Measurements from ENCODE around the gene CCRL2.
"Not testable (repeated sequence)": the region's sequence is repeated elsewhere in the genome, so short reads cannot be mapped to it uniquely, and the experiment has no call there.

CCRL2 gene

GRCh38 chr3:46430879-46431278, 23.8 kb downstream of the CCRL2 start:
- H2BK5ac ChIP-seq (ENCODE audit: low read depth, low read length, poor library complexity, severe bottlenecking); H3K36me3 ChIP-seq (ENCODE audit: control insufficient read depth in 1 of 2, insufficient read depth in 2 of 2, low read depth in 1 of 2, low read length in 2 of 2); H2BK15ac ChIP-seq (ENCODE audit: low read depth, poor library complexity, severe bottlenecking); H3K9me3 ChIP-seq (ENCODE audit: control insufficient read depth, low read length); H3K4me2 ChIP-seq (ENCODE audit: low read length, poor library complexity, severe bottlenecking); DNase-seq; H3K79me1 ChIP-seq (replicated peaks; ENCODE audit: low read length, poor library complexity, severe bottlenecking); H4K91ac ChIP-seq (ENCODE audit: low read length); H3K23ac ChIP-seq (ENCODE audit: low read length in 2 of 2); H3K4me3 ChIP-seq (ENCODE audit: insufficient read depth in 1 of 2, low read depth in 1 of 2, low read length in 2 of 2); H2BK120ac ChIP-seq (ENCODE audit: low read depth, low read length); H4K8ac ChIP-seq (ENCODE audit: low read length); H3K4ac ChIP-seq (ENCODE audit: low read depth in 1 of 2, low read length in 2 of 2); H2AK5ac ChIP-seq (ENCODE audit: low read length, severe bottlenecking); H3K27ac ChIP-seq (ENCODE audit: low read length, poor library complexity, severe bottlenecking); H3K14ac ChIP-seq (ENCODE audit: low read length in 2 of 2); H3K18ac ChIP-seq (ENCODE audit: low read depth in 1 of 2, low read length in 2 of 2); H2BK12ac ChIP-seq (ENCODE audit: low read length in 2 of 2); H3K4me1 ChIP-seq (ENCODE audit: control insufficient read depth, insufficient read depth, low read depth, low read length); H2AFZ ChIP-seq (ENCODE audit: low read depth, low read length); H3K9ac ChIP-seq (ENCODE audit: low read length): not testable (repeated sequence)
- 100% methylated on average over 1 of the region's 1 CpG for WGBS
- H3K27me3 ChIP-seq (ENCODE audit: control insufficient read depth in 1 of 2, insufficient read depth in 1 of 2, low read length in 2 of 2), result peaks cover 11 to 21% of the 10 kb centered on the region in 2 experiments

- not testable (repeated sequence) for H3K36me3 ChIP-seq (ENCODE audit: control insufficient read depth in 1 of 2, insufficient read depth in 2 of 2, low read depth in 1 of 2, low read length in 2 of 2); H2BK15ac ChIP-seq (ENCODE audit: low read depth, poor library complexity, severe bottlenecking); H3K4me3 ChIP-seq (ENCODE audit: insufficient read depth in 1 of 2, low read depth in 1 of 2, low read length in 2 of 2); H3K9ac ChIP-seq (ENCODE audit: low read length); H2BK12ac ChIP-seq (ENCODE audit: low read length in 2 of 2); H4K8ac ChIP-seq (ENCODE audit: low read length); H3K4me2 ChIP-seq (ENCODE audit: low read length, poor library complexity, severe bottlenecking); H2BK120ac ChIP-seq (ENCODE audit: low read depth, low read length); H3K9me3 ChIP-seq (ENCODE audit: control insufficient read depth, low read length); H3K14ac ChIP-seq (ENCODE audit: low read length in 2 of 2); H2BK5ac ChIP-seq (ENCODE audit: low read depth, low read length, poor library complexity, severe bottlenecking); H3K27ac ChIP-seq (ENCODE audit: low read length, poor library complexity, severe bottlenecking); H3K4ac ChIP-seq (ENCODE audit: low read depth in 1 of 2, low read length in 2 of 2); H3K23ac ChIP-seq (ENCODE audit: low read length in 2 of 2); DNase-seq; H3K4me1 ChIP-seq (ENCODE audit: control insufficient read depth, insufficient read depth, low read depth, low read length); H2AFZ ChIP-seq (ENCODE audit: low read depth, low read length); H2AK5ac ChIP-seq (ENCODE audit: low read length, severe bottlenecking); H3K18ac ChIP-seq (ENCODE audit: low read depth in 1 of 2, low read length in 2 of 2); H4K91ac ChIP-seq (ENCODE audit: low read length); H3K79me1 ChIP-seq (replicated peaks; ENCODE audit: low read length, poor library complexity, severe bottlenecking)
- H3K27me3 ChIP-seq (ENCODE audit: control insufficient read depth in 1 of 2, insufficient read depth in 1 of 2, low read length in 2 of 2), result peaks cover 17 to 27% of the 10 kb centered on the region in 2 experiments
- WGBS, result 87% methylated on average over 4 of the region's 5 CpGs
Observed at GRCh38 chr3:46431905-46432304, 24.8 kb downstream of the CCRL2 start.

DNA sequence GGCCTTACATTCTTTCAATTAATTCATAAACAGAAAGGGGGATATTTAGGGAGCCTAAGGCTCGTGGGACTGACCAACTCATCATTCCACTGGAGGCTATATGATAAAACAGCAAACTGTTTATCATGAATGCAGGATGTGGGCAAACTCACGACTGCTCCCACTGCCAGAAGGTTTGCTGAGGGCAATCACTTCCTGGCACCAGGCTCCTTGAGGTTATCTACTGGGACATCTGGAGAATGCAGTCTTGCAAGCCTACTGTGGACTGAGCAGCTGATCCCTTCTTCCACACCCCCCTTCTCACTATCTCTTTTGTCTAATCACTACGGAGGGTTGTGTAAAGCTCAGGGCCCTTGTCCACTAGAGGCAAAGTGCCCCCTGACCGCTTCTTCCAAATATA, 26.1 kb downstream of the CCRL2 start:
- not testable (repeated sequence) for H3K36me3 ChIP-seq (ENCODE audit: control insufficient read depth in 1 of 2, insufficient read depth in 2 of 2, low read depth in 1 of 2, low read length in 2 of 2); H3K4me1 ChIP-seq (ENCODE audit: control insufficient read depth, insufficient read depth, low read depth, low read length); H3K27ac ChIP-seq (ENCODE audit: low read length, poor library complexity, severe bottlenecking); H2BK15ac ChIP-seq (ENCODE audit: low read depth, poor library complexity, severe bottlenecking); H2AFZ ChIP-seq (ENCODE audit: low read depth, low read length); H4K91ac ChIP-seq (ENCODE audit: low read length); DNase-seq; H2BK120ac ChIP-seq (ENCODE audit: low read depth, low read length); H3K79me1 ChIP-seq (replicated peaks; ENCODE audit: low read length, poor library complexity, severe bottlenecking); H3K9ac ChIP-seq (ENCODE audit: low read length); H3K9me3 ChIP-seq (ENCODE audit: control insufficient read depth, low read length); H3K4me2 ChIP-seq (ENCODE audit: low read length, poor library complexity, severe bottlenecking); H3K23ac ChIP-seq (ENCODE audit: low read length in 2 of 2); H4K8ac ChIP-seq (ENCODE audit: low read length); H2BK5ac ChIP-seq (ENCODE audit: low read depth, low read length, poor library complexity, severe bottlenecking); H2BK12ac ChIP-seq (ENCODE audit: low read length in 2 of 2); H3K4me3 ChIP-seq (ENCODE audit: insufficient read depth in 1 of 2, low read depth in 1 of 2, low read length in 2 of 2); H3K4ac ChIP-seq (ENCODE audit: low read depth in 1 of 2, low read length in 2 of 2); H2AK5ac ChIP-seq (ENCODE audit: low read length, severe bottlenecking)
- peaks cover 17 to 27% of the 10 kb centered on the region in 2 experiments for H3K27me3 ChIP-seq (ENCODE audit: control insufficient read depth in 1 of 2, insufficient read depth in 1 of 2, low read length in 2 of 2)
- H3K18ac ChIP-seq (ENCODE audit: low read depth in 1 of 2, low read length in 2 of 2), result peak overlapping the region in 1 of 2 experiments; percentile 7
- WGBS, result 46% methylated on average over 4 of the region's 4 CpGs
- peak overlapping the region in 1 of 2 experiments; percentile 17 for H3K14ac ChIP-seq (ENCODE audit: low read length in 2 of 2)

DNA sequence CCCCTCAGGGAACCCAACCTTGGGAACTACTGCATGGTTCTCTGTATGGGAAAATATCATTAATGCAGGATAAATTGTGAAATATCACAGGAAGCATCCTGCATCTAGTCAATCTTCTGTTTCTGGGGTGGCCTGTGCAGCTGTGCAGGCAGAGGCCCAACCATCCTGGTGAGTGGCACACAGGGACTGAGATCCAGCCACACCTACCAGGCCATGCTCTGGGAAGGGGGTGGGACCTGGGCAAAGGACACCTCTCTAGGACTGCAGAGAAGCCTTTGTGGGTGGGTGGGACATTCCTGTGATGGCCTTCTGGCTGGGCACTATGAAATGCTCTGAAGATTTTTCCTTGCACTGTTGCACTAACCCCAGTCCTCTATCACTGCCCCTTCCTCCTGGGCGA, 26.8 kb downstream of the CCRL2 start:
- Histone ChIP-seq H3K4me1 (ENCODE audit: control insufficient read depth, insufficient read depth, low read depth, low read length) (no peaks in the 10 kb centered on the region), H3K4me3 (ENCODE audit: insufficient read depth in 1 of 2, low read depth in 1 of 2, low read length in 2 of 2) (no peak overlapping the region), H3K23ac (ENCODE audit: low read length in 2 of 2) (no peak overlapping the region), H3K27ac (ENCODE audit: low read length, poor library complexity, severe bottlenecking) (no peak overlapping the region), H4K8ac (ENCODE audit: low read length) (no peak overlapping the region), H3K9ac (ENCODE audit: low read length) (no peak overlapping the region), H3K9me3 (ENCODE audit: control insufficient read depth, low read length) (no peaks in the 10 kb centered on the region), H3K4me2 (ENCODE audit: low read length, poor library complexity, severe bottlenecking) (no peak overlapping the region), H3K36me3 (ENCODE audit: control insufficient read depth in 1 of 2, insufficient read depth in 2 of 2, low read depth in 1 of 2, low read length in 2 of 2) (no peaks in the 10 kb centered on the region), H2BK120ac (ENCODE audit: low read depth, low read length) (no peak overlapping the region), H2BK15ac (ENCODE audit: low read depth, poor library complexity, severe bottlenecking) (no peak overlapping the region), H3K27me3 (ENCODE audit: control insufficient read depth in 1 of 2, insufficient read depth in 1 of 2, low read length in 2 of 2) (peaks cover 17 to 27% of the 10 kb centered on the region in 2 experiments), H3K79me1 (replicated peaks; ENCODE audit: low read length, poor library complexity, severe bottlenecking) (no peaks in the 10 kb centered on the region), H3K18ac (ENCODE audit: low read depth in 1 of 2, low read length in 2 of 2) (no peak overlapping the region), H3K14ac (ENCODE audit: low read length in 2 of 2) (no peak overlapping the region), H2AK5ac (ENCODE audit: low read length, severe bottlenecking) (no peak overlapping the region), H3K4ac (ENCODE audit: low read depth in 1 of 2, low read length in 2 of 2) (no peak overlapping the region), H2AFZ (ENCODE audit: low read depth, low read length) (no peak overlapping the region), H2BK12ac (ENCODE audit: low read length in 2 of 2) (no peak overlapping the region), H4K91ac (ENCODE audit: low read length) (no peak overlapping the region), H2BK5ac (ENCODE audit: low read depth, low read length, poor library complexity, severe bottlenecking) (no peak overlapping the region)
- no peak for DNase-seq
- WGBS, result no CpG with 5 or more reads among the region's 1 CpG
